ENCODE measurements around the gene PLXNB2.

DNA sequence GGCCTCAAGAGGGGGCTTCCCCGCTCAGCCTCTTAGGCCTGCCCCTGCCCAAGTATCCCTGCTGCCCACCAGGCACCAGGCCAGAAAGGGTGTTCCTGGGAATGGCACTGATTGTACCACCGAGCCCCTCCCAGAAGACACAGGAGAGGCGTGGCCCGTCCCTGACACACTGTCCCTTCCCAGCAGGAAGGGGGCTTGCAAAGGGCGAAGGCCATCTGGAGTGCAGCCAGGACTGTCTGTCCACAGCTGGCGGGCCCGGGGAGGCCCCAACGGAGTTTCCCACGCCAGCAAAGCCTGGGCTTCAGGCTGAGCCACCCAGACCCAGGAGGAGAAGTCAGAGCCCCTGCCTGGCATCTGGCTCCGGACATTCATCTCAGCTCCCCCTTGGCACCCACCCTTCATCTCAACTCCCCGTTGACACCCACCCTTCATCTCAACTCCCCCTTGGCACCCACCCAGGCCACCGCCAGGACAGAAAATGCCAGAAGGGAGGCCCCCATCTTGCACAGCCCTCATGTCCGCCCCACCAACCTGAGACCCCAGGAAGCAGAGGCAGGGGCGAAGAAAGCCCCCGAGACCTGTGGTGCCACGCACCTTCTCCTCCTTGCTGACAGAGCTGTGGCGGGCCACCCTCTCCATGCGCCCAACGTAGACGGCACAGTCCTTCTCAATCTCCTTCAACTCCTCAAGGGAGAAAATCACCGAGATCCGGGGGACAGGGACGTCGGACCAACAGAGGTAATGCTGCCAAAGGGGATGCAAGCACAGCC, 82.1 kb downstream of the PLXNB2 start:
- TF ChIP-seq PATZ1 (tag by site-specific recombination; IDR thresholded peaks at IDR 0.05) (no peak), ZSCAN4 (tag by site-specific recombination; IDR thresholded peaks at IDR 0.05) (no peak), ZBTB48 (tag by site-specific recombination; IDR thresholded peaks at IDR 0.05) (no peak), HOXD13 (CRISPR knock-in tag; IDR thresholded peaks at IDR 0.05; ENCODE audit: borderline replicate concordance) (no peak)
- TF ChIP-seq, protein P1, sequence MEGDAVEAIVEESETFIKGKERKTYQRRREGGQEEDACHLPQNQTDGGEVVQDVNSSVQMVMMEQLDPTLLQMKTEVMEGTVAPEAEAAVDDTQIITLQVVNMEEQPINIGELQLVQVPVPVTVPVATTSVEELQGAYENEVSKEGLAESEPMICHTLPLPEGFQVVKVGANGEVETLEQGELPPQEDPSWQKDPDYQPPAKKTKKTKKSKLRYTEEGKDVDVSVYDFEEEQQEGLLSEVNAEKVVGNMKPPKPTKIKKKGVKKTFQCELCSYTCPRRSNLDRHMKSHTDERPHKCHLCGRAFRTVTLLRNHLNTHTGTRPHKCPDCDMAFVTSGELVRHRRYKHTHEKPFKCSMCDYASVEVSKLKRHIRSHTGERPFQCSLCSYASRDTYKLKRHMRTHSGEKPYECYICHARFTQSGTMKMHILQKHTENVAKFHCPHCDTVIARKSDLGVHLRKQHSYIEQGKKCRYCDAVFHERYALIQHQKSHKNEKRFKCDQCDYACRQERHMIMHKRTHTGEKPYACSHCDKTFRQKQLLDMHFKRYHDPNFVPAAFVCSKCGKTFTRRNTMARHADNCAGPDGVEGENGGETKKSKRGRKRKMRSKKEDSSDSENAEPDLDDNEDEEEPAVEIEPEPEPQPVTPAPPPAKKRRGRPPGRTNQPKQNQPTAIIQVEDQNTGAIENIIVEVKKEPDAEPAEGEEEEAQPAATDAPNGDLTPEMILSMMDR (tag by site-specific recombination; IDR thresholded peaks at IDR 0.05), result no peak

Data from HEK293 (cell line).